Type B pancreatic cell (in vitro differentiated cells): Measurements from ENCODE around the gene ZNF148. TPM values are rescaled to one million over a fixed set of nuclear protein-coding genes. Genes with fewer than 3 reads are reported as not detected.

Experiments
- DNase-seq: peaks from one replicate; pipeline ENCODE4 v3.0.0; 2021; ENCODE audit warnings: mixed read lengths; ENCODE audit not compliant: unreplicated experiment; ENCODE audit errors: extremely low spot score
- H3K27ac Mint-ChIP-seq: 2 replicates; pipeline ENCODE4 v1.8.0; 2021; ENCODE audit warnings: mild to moderate bottlenecking, mixed read lengths
- H3K27me3 Mint-ChIP-seq: 2 replicates; pipeline ENCODE4 v1.8.0; 2021; ENCODE audit warnings: mixed read lengths
- H3K36me3 Mint-ChIP-seq: 2 replicates; pipeline ENCODE4 v1.8.0; 2021; ENCODE audit warnings: mixed read lengths
- H3K4me1 Mint-ChIP-seq: one replicate; pipeline ENCODE4 v1.8.0; 2021; ENCODE audit warnings: mixed read lengths; ENCODE audit not compliant: unreplicated experiment
- H3K4me3 Mint-ChIP-seq: 2 replicates; pipeline ENCODE4 v1.8.0; 2021; ENCODE audit warnings: mild to moderate bottlenecking, mixed read lengths
- H3K9me3 Mint-ChIP-seq: 2 replicates; pipeline ENCODE4 v1.8.0; 2021; ENCODE audit warnings: mixed read lengths
- total RNA-seq: library from RNA; stranded (reverse); gene quantifications from 2 replicates; pipeline ENCODE4 v1.2.1, GENCODE V29; 2021; ENCODE audit warnings: low replicate concordance
- TF ChIP-seq, protein P1 (sequence below): fragments of 200-600 bp; sonication (generic); conservative IDR thresholded peaks from 2 replicates; pipeline ENCODE4 v1.5.0; 2021; ENCODE audit warnings: antibody characterized with exemption, mild to moderate bottlenecking

The ZNF148 gene
- total RNA-seq, 1 donor from 2014 or later: 46.4 TPM

- Mint-ChIP-seq H3K4me1 (no peaks in the 10 kb centered on the region), H3K27me3 (peaks cover 22% of the 10 kb centered on the region), H3K9me3 (no peaks in the 10 kb centered on the region), H3K27ac (no peak overlapping the region), H3K4me3 (no peak overlapping the region), H3K36me3 (no peaks in the 10 kb centered on the region)
- TF ChIP-seq, protein P1, sequence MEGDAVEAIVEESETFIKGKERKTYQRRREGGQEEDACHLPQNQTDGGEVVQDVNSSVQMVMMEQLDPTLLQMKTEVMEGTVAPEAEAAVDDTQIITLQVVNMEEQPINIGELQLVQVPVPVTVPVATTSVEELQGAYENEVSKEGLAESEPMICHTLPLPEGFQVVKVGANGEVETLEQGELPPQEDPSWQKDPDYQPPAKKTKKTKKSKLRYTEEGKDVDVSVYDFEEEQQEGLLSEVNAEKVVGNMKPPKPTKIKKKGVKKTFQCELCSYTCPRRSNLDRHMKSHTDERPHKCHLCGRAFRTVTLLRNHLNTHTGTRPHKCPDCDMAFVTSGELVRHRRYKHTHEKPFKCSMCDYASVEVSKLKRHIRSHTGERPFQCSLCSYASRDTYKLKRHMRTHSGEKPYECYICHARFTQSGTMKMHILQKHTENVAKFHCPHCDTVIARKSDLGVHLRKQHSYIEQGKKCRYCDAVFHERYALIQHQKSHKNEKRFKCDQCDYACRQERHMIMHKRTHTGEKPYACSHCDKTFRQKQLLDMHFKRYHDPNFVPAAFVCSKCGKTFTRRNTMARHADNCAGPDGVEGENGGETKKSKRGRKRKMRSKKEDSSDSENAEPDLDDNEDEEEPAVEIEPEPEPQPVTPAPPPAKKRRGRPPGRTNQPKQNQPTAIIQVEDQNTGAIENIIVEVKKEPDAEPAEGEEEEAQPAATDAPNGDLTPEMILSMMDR: no peak
- no peak for DNase-seq
Observed at GRCh38 chr3:125382298-125382697, 7.2 kb upstream of the ZNF148 start.

- no peak for DNase-seq
- Mint-ChIP-seq H3K27me3 (peaks cover 22% of the 10 kb centered on the region), H3K4me3 (no peak overlapping the region), H3K9me3 (no peaks in the 10 kb centered on the region), H3K27ac (no peak overlapping the region), H3K4me1 (no peaks in the 10 kb centered on the region), H3K36me3 (no peaks in the 10 kb centered on the region)
- TF ChIP-seq, protein P1: no peak
Observed at GRCh38 chr3:125381743-125382142, 6.6 kb upstream of the ZNF148 start.

- H3K27me3 Mint-ChIP-seq: peaks cover 22% of the 10 kb centered on the region
- TF ChIP-seq, protein P1: no peak
- H3K27ac Mint-ChIP-seq: no peak overlapping the region
- H3K4me3 Mint-ChIP-seq: no peak overlapping the region
- no peak for DNase-seq
- H3K36me3 Mint-ChIP-seq: no peaks in the 10 kb centered on the region
- peaks cover under 1% of the 10 kb centered on the region for H3K4me1 Mint-ChIP-seq
- no peaks in the 10 kb centered on the region for H3K9me3 Mint-ChIP-seq
Observed at GRCh38 chr3:125381314-125381713, 6.2 kb upstream of the ZNF148 start.

DNA sequence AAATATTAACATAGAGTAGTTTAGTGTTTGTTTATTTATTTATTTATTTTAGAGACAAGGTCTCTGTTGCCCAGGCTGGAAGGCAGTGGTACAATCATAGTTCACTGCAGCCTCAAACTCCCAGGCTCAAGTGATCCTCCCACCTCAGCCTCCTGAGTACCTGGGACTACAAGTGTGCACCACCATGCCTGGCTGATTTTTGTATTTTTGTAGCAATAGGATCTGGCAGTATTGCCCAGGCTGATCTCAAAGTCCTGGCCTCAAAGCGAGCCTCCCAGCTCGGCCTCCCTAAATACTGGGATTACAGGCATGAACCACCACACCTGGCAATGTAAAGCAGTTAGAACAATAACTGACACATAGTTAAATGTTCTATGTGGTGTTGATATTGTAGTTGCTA lies 4.4 kb upstream of the ZNF148 start:
- DNase-seq: no peak
- TF ChIP-seq, protein P1: no peak
- Mint-ChIP-seq H3K4me1 (peaks cover 8% of the 10 kb centered on the region), H3K27ac (no peak overlapping the region), H3K9me3 (no peaks in the 10 kb centered on the region), H3K4me3 (no peak overlapping the region), H3K27me3 (peaks cover 18% of the 10 kb centered on the region), H3K36me3 (no peaks in the 10 kb centered on the region)

DNA sequence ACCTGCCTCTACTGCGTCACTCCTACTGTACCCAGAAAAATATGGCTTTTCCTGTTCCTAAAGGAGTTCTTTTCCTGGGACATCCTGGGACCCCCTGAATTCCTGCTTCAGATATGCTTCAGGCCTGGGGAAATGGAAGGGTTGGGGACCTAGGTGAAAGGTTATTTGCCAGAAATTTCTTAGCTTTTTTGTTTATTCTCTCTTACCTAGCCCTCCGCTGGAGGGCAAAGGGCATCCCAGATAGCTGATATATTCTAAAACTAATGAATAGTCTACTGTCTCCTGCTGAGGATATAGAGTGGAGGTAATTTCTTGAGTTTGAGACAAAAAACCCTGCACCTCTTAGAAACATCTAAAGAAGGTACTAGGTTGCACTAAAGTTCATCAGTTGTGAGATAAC lies 3.6 kb upstream of the ZNF148 start:
- DNase-seq: no peak
- Mint-ChIP-seq H3K9me3 (no peaks in the 10 kb centered on the region), H3K27me3 (peaks cover 16% of the 10 kb centered on the region), H3K36me3 (no peaks in the 10 kb centered on the region), H3K27ac (peak overlapping the region; percentile 35), H3K4me1 (peaks cover 15% of the 10 kb centered on the region), H3K4me3 (no peak overlapping the region)
- TF ChIP-seq, protein P1: no peak
